Mesenteric fat pad (tissue), 1 donor: ENCODE data around the gene TEX26. TPM values are rescaled to one million over a fixed set of nuclear protein-coding genes. Genes with fewer than 3 reads are reported as not detected.
A peak's percentile ranks its signal among the peaks of the same experiment; 100 is the strongest.

Experiments
- DNase-seq: peaks from one replicate; pipeline ENCODE4 v3.0.0-alpha.2; 2020; ENCODE audit warnings: low spot score
- long read RNA-seq: library from polyadenylated mRNA; unstranded; transcript quantifications from one replicate; pipeline ENCODE4 v2.0.0, GENCODE V29; 2020
- total RNA-seq: library from RNA; stranded (reverse); fragmentation: NEBNext Ultra II Directional; extraction: Animal tissue kit (Norgen Biotek cat#: 25700); gene quantifications from one replicate; pipeline ENCODE4 v1.2.1, GENCODE V29; 2021
- donor health status: DM: yes; HTN: yes; CAD: no.

Gene TEX26
- total RNA-seq: 0.45 TPM
- long read RNA-seq, partial matches to known transcripts: 0 of 1 reads
- long read RNA-seq, other reads (novel, unspliced or antisense): 1 of 1 reads

- DNase-seq: no peak
Observed at GRCh38 chr13:30932481-30933353, at the start of gene TEX26. Gene TEX26 (plus strand): TSS chr13:30932656. CDS start chr13:30932716, 60 bp downstream.

GRCh38 chr13:30882996-30883766 is 49.3 kb upstream of the TEX26 start:
- DNase-seq: no peak

DNA sequence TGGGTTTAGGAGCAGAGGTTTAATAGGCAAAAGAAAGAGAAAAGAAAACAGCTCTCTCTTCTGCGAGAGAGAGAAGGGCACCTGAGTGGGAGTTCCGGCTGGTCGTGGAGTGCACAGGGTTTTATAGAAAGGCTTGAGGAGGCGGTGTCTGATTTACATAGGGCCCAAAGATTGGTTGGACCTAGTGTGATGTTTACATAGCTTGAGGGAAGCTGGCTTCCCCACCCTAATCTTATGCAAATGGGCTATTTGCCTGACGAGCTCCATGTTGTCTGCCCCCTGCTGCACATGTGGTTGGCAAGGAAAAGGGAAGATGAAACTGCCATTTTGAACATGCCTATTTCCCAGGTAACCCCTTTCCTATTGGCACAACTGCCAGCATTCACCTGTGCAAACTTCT is 47.9 kb upstream of the TEX26 start:
- DNase-seq: no peak

DNA sequence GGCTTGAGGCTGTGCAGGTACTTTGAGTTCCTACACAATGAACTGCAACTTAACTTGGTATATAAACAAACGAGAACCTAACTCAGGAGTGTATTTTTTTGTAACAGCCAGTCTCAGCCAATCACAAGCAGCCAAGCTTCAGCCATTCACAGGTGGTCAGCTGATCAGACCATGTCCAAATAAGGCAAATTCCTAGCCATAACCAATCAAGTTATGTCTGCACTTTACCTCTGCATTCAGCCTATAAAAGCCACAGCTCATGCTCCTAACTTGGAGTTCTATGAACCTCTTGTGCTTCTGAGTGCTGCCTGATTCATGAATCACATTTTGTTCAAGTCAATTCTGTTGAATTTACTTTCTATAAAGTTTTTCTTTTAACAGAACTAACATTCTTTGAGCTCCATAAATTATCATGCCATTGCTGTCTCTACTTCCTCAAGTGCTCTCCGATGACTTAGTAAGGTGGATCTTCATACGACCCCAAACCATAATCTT is 43.2 kb upstream of the TEX26 start:
- no peak for DNase-seq

DNA sequence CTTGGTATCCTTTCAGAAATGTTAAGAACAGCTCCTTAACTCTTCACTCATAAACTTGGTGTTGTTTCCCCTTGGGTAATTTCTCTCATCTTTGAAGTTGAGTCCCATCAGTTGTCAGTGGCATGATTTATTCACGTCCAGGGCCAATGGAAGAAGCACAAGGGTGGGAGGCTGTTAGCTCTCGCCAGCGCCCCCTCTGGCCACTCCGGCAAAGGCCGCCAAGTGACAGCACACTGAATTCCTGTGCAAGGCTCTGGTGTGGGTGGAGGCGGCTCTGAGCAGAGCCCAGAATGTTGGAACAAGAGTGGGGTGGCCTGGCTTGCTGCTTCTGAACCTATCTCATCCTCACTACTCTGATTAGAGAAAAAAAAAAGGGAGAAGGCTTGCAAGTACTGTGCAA is 39.5 kb upstream of the TEX26 start:
- DNase-seq: no peak

DNA sequence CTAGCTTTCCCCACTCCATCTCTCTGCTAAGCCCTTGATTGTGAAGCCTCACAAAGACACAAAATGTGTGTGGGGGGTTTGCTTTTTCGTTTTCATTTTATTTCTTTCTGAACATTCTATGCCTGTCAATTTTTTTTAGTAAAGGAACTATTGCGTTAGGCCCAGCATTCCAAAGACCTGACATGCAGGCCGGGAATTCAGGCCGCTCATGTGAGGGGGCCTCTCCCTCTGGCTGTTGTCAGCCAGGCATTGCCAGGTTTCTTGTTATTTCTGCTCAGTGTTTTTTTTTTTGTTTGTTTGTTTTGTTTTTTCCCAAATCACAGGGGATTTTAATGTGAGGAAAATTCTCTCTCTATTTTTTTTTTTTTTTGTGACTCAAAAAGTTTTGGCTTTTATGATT is 36.7 kb upstream of the TEX26 start:
- no peak for DNase-seq

DNA sequence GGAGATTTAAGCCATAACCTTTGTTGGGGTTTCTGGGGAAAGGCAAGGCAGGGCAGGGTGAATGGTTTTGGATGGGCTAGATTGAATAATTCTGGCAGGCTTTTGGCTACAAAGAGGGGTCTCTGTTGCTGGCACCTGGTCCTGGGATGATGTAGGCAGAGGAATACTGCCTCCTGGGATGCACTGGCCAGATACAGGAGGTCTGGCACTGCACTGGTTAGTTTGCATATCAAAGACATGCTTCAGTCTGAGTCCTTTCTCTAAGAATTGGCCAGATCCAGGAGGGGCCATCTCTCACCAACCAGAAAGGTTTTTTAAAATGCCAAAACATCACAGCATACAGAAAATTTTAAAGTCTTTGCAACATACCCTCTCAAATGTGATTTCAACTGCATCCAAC is 34.4 kb upstream of the TEX26 start:
- no peak for DNase-seq

DNA sequence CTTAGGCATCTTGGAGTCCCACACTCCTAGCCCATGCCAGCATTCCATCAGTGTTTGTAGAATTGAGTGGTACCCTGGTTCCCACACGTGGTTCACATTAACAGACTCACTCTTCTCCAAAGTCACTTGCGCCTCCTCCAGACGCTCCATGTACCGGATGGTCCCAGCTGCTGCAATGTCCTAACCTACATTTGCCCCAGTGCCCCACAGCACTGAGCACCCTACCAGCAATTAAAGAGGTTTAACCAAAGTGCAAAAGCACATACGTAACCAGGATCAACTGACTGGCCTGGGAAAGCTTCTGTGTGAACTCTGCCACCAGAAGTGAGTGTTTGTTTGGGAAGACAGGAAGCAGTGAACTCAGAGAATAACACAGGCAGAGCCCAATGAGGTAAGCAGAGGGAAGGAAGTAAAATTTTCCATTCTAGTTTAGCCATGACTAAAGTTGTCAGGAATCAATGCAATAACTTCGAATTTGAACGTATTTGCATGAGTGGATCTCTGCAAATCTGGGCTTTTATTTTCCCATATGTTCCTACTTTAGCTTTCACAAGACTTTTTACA is 33.7 kb upstream of the TEX26 start:
- no peak for DNase-seq

DNA sequence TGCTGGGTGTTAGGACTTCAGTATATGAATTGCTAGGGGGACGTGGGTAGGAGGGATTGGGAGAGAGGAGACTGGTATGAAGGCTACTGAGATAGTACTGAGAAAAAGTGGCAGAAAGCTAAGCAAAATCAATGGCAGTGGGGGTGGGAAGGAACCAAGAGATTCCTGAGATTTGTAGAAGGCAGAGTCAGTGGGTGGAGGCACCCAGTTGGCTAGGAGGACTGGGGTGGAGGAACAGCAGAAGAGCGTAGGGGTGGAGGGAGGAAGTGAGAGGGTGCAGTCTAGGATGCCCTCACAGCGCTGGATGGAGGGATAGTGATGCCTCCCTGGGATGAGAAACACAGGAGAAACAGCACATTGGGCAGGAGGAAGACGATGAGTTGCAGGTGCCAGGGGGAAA is 32.0 kb upstream of the TEX26 start:
- DNase-seq: no peak

DNA sequence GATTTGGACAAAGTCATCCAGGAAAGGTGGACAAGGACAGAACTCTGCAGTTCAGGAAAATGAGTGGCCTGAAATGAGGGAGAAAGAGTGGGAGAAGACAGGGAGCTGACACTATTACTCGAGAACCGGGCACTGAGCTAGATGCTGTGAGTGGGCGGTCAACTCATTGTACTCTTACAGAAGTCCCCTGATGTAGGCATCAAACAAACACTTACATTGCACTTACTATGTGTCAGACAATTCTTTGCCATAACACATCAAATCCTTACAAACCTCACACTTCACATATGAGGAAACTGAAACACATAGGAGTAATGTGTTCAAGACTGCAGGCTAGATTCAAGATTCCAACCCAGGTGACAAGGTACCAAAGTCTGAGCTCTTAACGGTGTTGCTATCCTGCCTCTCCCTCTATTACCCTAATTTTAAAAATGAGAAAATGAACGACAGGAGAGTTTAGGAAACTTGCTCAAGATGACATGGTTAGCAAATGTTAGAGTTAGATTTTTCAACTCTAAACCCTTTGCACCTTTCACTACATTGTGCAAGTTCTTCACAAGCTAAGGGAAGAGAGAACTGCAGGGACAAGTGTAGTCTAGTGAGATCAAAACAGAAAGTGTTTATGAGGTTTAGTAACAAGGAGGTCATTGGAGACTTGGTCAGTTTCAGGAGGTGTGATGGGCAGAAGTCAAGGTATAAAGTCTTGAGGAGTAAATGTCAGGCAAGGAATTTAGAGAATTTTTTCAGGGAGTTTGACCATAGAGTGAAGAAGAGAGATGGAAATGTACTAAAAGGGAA is 31.3 kb upstream of the TEX26 start:
- DNase-seq: no peak

GRCh38 chr13:30904043-30904442 is 28.4 kb upstream of the TEX26 start:
- no peak for DNase-seq

DNA sequence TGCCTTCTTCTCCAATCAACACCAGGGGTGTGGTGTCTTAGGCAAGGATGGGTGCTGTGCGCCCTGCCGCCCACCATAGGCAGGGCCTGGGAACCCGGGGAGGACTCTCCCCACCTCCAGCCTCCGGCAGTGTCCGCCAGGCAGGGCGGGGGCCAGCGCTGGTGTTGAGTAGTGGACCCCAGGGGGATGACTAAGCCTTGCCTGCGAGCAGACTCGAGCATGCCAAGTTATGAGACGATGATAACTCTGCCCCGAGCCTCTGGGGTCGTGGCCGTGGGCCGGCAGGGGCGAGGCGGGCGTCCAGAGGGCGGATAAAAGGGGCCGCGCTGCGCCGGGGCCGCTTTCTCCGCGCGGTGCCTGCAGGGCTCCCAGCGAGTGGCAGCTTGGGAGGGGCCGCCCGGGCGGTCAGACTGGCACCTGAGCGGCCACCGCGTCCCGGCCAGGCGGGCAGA is 26.5 kb upstream of the TEX26 start, which contains the start of gene MEDAG:
Gene MEDAG, plus strand, starts transcription at position 340 of the 452 bp plus-strand sequence. CDS start 245 bp downstream, outside the sequence.
- peak; percentile 93 for DNase-seq

GRCh38 chr13:30906411-30907051 is 25.9 kb upstream of the TEX26 start:
- no peak for DNase-seq

GRCh38 chr13:30907121-30907861 is 25.2 kb upstream of the TEX26 start:
- no peak for DNase-seq

DNA sequence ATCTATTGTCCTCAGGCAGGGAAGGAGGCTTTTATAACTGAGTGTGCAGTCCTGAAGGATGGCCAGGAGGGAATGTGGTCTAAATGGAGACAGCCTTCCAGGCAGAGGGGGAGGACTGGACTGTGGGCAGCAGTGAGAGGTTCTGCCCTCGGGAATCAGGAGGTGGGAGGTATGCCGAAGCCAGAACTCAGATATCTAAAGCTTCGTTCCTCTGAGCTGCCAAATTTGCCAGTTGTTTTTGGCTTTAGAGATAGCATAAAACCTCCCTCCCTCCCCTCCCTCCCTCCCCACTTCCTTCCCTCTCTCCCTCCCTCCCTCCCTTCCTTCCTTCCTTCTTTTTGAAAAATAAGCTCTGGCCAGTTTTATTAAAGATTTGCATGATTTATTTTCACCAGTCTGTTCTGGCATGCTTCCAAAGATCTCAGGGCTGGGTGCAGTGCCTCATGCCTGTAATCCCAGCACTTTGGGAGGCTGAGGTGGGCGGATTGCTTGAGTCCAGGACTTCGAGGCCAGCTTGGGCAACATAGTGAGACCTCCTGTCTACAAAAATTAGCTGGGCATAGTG is 24.0 kb upstream of the TEX26 start:
- DNase-seq: no peak

DNA sequence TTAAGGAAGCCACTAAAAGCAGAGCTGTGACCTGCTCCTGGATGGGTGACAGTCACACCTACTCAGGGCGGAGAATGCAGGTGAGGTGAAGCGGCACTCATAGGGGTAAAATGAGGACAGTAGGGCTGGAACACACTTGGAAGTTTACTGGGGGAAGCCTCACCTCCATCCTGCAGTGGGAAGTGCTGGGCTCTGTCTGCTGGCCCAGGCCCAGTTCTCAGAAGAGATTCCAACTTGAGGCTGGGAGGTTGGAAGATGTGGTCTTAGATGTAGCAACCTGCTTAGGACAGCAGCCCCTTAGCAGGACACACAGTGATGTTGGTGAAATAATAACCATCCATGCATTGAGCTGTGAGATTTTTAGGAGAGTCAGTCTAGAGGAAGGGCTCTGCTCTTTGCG is 21.8 kb upstream of the TEX26 start:
- DNase-seq: peak; percentile 60

DNA sequence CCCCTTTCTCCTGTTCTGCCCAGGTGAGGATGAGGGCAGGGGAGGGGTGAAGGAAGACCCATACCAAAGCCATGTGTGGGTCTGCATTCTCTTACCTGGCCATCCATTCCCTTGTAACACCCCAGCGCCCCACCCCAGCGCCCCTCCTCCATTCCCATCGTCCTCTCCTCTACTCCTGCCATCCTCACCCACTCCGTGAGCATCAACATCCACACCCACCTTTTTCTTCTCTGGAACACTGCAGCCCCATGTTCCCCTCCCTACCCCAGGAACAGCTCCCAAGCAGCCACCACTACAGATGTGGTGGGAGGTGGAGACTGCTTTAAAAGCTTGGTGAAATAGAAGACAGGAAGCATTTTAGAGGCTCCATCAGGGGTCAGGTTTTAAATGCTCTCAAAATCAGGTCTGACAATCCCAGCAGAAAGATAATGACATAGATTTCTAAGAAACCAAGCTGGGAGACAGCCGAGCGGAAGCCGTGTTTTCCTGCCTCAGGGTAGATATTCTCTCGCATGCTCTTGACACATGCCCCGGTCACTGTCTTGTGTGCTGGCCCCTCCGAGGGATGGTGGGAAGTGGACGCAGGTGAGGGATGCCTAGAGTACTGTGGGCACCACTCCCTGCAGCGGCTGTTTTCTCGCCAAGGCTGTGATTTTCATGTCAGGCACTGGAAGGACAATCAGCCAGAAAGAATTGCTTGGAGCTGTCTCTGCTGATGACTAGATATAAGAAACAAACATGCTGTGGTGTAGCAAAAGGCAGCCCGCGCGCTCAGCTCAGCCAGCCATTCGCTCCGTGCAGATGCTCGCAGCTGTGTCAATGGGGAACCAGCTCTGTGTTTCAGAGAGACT is 16.5 kb upstream of the TEX26 start:
- no peak for DNase-seq

- DNase-seq: no peak
Observed at GRCh38 chr13:30916991-30917390, 15.5 kb upstream of the TEX26 start.
